Ovary (tissue), 3 donors: ENCODE results near the gene ZBTB18.

Experiments
- POLR2A ChIP-seq: fragments of 450-650 bp; IDR thresholded peaks from one replicate; pipeline ENCODE4 v1.6.1; 2017; ENCODE audit warnings: antibody characterized with exemption, mild to moderate bottlenecking, moderate library complexity
- TF ChIP-seq, protein P1 (sequence below), 3 donors: fragments of 450-650 bp in 2 of 3; fragments of 200-600 bp in 1 of 3; IDR thresholded peaks; one replicate each; pipeline versions ENCODE4 v1.5.1 to v1.8.0; 2016 to 2022; ENCODE audit warnings: antibody characterized with exemption in 3 of 3, mild to moderate bottlenecking in 1 of 3
- donor health status: DM: no; HTN: no; CAD: no.

DNA sequence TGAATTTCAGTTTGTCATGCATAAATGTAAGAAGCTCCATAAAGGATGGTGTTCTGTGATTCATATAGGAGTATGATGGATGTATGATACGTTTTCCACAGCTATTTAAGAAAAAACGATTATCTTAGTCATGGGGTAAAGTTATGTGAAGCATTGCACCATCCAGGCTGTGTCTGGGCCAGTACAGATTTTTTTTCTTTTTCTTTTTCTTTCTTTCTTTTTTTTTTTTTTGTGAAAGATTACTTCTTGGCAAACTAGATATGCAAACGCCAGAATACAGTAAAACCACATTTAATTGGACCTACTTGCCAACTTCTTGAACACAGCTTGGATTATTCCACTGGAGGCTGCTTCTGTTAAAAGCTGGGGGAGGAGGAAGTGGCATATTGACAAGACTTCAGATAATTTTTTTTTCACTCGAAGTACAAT lies 14.9 kb downstream of the ZBTB18 start:
- TF ChIP-seq, protein P1, sequence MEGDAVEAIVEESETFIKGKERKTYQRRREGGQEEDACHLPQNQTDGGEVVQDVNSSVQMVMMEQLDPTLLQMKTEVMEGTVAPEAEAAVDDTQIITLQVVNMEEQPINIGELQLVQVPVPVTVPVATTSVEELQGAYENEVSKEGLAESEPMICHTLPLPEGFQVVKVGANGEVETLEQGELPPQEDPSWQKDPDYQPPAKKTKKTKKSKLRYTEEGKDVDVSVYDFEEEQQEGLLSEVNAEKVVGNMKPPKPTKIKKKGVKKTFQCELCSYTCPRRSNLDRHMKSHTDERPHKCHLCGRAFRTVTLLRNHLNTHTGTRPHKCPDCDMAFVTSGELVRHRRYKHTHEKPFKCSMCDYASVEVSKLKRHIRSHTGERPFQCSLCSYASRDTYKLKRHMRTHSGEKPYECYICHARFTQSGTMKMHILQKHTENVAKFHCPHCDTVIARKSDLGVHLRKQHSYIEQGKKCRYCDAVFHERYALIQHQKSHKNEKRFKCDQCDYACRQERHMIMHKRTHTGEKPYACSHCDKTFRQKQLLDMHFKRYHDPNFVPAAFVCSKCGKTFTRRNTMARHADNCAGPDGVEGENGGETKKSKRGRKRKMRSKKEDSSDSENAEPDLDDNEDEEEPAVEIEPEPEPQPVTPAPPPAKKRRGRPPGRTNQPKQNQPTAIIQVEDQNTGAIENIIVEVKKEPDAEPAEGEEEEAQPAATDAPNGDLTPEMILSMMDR (IDR thresholded peaks at IDR 0.05), result no peak
- TF ChIP-seq POLR2A, result no peak
